GM21423 (cell line): ENCODE data around the gene ERCC2.

ENCODE experiments used
- ATAC-seq: cut with Tn5 transposase; IDR thresholded peaks from one replicate; pipeline ENCODE4 v1.9.1; 2021; ENCODE audit warnings: mild to moderate bottlenecking, moderate library complexity; ENCODE audit not compliant: unreplicated experiment

Gene ERCC2

DNA sequence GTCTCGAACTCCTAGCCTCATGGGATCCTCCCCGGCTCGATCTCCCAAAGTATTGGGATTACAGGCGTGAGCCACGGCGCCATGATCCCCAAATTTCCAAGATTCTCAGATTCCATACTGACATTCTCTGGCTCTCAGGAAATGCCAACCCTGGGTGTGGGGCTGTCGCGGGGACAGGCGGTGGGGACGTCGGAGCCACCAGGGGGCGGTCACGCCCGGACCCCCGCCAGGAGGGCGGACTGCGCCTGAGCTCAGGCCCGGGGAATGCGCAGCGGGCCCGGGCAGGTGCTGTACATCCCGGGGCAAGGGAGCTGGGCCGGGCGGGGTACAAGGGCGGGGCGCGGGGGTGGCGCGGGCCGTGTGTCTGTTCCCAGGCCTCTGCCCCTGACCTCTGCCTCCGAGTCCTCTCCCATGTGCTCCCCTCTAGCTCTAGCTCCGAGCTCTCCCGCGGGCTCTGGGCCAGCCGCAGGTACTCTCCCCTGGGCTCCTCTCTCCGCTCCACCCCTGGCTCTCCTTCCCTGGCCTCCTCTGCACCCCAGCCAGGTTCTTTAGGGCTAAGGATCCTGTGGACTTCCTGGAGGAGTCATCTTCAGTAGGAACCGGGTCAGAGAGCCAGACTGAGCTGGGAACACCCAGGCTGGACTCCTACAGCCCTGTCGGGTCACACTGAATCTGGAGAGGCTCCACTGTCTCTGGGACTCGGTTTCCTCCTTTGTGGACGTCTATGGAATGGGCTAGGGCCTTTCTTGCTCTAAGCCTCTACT, 32.1 kb upstream of the ERCC2 start:
- ATAC-seq = no peak

DNA sequence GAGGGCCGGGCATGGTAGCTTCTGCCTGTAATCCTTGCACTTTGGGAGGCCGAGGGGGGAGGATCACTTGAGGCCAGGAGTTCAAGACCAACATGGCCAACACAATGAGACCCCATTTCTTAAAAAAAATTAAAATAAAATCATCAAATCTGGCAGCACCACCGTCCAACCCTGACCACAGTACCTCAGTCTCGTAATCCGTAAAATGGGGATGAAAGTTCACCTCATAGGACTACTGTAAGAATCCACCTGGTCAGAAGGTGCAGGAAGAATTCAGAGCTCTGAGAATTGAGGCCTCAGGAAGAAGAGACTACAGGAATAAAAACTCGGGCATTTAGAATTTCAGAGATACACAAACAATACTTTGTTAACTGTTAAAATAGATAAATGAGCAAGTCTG, 31.4 kb upstream of the ERCC2 start:
- no peak for ATAC-seq

DNA sequence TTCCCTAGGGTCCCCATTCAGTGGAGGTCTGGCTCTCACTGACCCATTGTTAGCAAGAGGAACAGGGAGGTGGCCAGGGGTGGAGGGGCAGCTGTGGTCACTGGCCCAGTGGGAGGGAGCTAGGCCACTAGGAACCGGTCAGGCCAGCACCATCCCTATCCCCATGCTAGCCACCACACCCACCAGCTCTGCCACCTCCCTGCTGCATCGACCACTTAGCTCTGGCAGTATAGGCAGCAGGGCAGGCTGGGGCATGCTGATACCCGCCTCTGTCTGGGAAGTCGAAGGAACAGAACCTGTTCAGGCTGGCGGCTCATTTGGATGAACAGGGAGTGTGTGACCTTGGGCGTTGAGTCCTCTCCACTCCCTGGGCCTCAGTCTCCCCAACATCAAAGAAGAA, 29.8 kb upstream of the ERCC2 start:
- no peak for ATAC-seq

DNA sequence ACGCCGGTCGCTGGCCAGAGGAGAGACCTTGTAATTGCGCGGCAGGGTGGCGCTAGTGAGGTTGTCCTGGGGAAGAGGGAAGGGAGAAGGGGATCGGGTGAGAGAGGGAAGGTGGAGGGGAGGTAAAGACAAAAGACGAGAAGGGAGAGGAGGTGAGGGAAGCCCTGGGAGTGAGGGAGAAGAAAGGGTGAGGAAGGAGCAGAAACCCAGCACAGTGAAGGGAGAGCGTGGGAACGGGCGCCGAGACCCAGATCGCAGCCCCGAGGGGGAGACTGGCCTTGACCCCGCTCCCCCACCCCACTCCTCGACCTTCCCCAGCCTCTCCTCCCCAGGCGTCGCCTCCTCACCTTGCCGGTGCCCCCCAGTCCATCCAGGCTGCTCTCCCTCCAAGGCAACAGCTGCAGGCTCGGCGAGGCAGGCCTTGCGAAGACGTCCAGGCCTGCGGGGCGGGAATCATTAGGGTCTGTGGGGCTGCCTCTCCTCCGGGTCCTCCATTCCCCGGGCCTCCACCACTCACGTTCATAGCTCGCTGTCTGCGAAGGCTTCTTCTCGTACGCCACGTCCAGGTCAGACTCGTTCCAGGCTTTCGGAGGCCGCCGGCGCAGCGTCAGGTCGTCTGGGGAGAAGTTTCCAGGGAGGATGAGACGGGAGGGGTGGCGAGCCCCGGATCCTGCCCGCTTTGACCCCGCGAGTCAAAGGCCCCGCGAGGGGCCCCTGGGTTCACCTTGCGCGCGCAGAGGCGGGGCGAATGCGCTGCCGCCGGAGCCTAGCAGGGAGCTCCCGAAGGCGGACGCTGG, 25.6 kb upstream of the ERCC2 start:
- ATAC-seq = no peak

DNA sequence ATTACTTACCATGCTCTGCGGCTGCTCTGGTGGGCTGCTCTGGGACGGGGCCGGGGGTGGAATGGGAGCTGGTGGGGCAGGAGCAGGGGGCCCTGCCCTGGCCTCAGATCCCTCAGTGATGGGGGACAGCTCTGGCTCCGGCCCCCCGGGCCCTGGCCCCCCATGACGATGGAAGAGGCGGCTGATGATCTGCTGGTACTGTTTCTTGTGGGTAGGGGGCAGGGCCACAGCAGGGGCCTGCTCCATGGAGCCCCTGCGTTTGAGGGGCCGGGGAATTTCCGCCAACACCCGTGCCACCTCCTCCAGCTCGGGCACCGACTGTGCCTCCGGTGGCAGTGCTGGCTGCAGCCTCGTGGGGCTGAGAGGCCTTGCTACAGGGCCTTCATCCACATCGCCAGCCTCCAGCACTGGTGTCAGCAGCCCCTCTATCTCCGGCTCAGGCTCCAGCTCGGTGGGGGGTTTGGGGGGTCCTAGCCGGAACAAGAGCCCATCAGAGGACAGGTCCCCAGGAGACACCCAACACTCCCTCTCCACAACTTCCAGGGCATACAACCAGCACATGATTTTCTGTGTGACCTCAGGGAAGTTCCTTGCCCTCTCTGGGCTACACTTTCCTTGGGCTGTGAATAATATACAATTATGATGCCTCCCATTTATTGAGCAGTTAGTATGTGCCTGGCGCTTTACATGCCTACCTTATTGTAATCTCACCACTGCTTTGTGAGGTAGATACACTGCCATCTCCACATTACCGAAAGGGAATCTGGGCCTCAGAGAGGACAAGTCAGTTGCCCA, 21.7 kb upstream of the ERCC2 start:
- no peak for ATAC-seq

DNA sequence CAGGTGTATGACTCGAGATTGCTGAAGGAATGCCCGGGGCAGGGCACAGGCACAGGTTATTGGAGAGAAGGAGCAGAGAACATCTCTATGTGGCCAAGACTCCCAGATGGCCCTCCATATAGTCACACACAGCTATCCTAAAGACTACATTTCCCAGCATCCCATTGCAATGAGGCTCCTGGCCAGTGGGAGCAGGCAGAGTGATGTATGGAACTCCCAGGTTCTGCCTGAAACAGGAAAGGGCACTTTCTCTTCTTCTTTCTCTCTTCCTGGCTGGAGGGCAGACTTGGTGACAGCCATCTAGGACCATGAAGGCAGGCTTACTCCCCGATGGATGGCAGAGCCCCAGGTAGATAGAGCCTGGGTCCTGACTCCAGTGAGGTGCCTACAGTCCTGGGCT, 21.0 kb upstream of the ERCC2 start:
- ATAC-seq = no peak

DNA sequence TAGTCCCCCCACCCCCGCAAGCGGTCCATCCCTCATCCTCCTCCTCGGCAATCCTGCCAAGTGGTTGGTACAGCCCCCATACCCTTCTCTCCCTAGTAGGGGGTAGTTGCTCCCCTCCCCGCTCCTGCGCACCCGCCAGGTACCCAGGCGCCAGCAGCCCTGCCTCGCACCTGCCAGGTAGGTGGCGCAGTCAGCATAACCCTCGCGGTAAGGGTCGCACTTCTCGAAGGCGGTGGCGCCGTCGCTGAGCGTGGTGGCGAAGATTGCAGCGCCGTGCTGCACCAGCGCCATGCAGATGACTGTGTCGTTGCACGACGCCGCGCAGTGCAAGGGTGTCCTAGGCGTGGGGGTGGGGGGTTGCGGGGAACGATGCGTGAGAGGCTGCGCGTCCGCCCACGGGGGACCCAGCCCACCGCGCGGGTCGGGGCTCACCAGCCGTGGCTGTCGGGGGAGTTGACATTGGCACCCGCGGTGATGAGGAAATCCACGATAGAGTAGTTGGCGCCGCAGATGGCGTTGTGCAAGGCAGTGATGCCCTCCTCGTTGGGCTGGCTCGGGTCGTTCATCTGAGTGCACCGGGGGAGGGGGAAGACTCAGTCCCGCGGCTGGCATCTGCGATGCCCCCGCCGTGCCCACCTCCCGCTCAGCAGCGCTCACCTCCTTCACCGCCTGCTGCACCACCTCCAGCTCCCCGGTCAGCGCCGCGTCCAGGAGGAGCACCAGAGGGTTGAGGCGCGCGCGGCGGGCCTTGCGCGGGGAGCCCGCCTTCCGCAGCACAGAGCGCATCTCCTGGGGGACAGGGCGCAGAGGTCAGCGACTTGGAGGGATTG, 15.2 kb upstream of the ERCC2 start:
- no peak for ATAC-seq

DNA sequence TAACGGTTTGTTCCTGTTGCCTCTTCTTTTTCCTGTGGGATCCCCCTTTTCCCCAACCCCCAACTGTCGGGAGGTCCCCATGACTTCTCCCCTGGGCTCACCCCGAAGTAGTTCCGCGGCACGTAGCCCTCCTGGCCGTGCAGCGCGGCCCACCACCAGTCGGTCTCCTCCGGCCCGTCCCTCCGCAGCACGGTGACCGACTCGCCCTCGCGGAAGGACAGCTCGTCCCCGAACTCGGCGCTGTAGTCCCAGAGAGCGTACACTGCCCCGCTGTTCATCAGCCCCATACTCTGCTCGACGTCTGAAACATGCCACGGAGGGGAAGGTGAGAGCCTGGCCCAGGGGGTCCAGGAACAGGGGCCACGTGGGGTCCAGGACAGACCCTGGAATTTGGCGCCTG, 12.1 kb upstream of the ERCC2 start:
- no peak for ATAC-seq

DNA sequence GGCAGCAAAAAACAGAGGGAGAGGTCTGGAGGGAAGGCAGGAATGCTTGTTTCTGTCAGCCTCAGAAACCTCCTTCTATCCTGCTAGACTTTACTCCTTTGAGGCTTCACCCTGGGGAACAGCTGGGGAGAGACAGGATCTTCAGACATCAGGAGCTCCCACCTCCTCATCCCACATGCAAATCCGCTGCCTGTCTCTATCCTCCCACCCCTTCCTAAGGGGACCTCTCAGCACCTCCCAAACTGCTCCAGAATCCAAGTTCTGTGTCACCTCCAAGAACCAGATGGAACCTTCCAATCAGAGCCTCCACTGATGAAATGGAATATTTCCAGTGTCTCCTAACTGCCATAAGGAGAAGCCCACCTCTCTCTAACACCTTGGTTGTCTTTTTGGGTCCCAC, 9.7 kb upstream of the ERCC2 start:
- no peak for ATAC-seq

DNA sequence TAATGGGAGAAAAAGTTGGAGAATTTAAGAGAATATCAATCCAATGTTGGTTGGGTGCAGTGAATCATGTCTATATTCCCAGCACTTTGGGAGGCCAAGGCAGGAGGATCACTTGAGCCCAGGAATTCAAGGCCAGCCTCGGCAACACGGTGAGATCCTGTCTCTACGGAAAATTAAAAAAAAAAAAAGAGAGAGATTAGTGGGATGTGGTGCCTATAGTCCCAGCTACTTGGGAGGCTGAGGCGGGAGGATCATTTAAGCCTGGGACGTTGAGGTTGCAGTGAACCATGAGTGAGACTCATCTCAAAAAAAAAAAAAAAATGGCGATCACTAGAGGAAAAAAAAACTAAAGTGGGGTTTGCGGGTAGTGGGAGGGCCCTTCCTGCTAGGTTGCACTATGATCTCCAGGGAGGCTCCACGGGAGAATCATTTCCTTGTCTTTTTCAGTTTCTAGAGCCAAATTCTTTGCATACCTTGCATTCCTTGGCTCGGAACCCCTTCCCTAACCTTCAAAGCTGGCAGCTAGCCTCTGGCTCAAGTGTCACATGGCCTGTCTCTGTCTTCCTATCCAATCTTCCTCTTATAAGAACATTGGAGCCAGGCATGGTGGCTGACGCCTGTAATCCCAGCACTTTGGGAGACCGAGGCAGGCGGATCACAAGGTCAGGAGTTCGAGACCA, 5.8 kb upstream of the ERCC2 start:
- no peak for ATAC-seq

DNA sequence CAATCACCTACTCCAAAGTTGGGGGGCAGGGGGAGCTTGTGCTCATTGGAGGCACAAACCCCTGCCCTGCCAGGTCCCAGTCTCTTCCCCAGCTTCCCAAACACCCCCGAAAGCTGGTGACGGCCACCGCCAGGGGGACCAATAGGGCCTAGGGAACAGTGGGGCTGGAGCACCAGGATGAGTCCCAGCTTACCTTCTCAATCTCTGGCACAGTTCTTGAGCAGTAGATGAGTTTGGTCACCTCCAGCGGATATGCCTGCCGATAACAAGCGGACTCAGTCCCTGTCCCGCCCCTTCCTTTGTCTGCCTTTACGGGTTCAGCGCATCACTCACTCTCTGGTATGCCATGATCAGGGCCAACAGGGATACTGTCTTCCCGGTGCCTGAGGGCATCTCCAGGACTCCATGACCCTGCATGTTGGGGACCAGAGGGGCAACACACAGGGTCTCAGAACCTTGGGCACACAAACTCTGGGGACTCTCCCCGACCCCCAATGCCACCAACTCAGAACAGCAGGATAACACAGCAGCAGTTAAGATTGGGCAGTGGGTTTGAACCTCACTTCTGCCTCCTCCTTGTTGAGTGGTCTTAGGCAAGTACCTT, 1.5 kb downstream of the ERCC2 start:
- ATAC-seq = no peak

DNA sequence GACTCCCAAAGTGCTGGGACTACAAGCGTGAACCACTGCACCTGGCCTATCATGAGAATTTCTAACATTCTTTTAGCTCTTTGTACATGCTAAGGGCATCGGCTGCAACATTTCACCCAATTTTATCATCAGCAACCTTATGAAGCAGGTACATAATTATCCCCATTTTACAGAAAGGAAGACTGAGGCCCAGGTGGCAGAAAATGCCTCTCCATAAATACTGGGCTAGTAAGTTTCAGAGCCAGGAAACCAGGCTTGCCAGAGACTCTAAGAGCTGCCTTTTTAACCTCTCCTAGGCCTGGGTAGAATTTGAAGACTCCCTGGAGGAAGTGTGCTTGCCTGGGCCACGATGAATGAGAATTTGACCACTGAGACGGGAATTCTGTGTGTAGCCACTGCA, 2.2 kb downstream of the ERCC2 start:
- no peak for ATAC-seq

DNA sequence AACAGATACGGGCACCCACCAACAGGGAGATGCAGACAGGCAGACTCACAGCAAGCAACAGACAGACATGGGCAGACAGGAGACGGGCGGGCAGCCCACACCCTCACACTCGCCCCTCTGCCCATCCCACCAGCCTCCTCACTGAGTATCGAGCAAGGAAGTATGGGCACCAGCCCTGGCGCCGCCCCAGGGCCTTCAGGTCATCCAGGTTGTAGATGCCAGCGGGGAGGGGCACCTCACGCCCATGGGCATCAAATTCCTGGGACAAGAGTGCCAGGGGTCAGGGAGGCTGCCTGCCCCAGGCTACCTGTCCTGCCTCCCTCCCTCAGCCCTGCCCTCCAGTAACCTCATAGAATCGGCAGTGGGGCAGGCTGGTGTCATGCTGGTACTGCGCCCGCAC, 5.7 kb downstream of the ERCC2 start:
- no peak for ATAC-seq

DNA sequence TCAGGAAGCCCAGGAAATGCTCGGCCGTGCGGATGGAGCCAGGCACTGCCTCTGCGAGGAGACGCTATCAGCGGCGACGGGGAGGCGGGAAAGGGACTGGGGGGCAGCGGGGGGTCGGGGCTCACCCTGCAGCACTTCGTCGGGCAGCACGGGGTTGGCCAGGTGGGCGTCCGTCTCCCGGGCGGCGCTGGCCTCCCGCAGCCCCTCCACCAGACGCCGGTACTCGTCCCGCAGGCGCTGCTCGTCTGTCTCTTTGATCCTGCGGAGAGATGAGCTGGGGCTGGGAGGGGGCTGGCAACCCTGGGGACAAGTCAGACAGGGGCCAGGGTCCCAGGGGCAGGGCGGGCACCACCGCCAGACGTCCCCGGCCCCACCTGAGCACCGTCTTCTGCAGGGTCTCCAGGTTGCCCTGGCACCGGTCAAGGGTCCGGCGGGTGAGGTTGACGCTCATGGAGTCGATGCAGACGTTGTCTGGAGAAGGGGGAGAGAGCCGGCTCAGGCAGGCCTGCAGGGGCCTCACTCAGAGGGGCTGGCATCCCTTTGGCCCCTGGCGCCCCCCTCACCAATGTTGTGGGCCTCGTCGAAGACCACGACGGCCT, 6.4 kb downstream of the ERCC2 start:
- no peak for ATAC-seq

DNA sequence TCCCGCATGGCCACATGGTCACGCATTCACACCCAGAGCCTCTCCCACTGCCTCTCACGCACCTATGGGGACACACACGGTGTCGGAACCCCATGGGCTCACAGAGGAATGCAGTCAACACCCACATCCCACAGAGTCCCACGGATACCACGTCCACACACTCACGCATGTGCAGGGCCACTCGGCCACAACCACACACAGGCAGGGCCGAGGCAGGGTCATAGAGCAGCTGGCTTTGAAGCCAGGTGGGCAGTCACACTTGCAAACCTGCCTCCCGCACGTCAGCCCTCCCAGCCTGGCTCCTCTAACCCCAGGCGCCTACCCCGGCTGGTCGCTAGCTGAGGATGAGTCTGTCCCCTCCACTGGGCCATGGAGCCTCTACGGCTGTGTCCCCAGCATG, 8.1 kb downstream of the ERCC2 start:
- no peak for ATAC-seq

DNA sequence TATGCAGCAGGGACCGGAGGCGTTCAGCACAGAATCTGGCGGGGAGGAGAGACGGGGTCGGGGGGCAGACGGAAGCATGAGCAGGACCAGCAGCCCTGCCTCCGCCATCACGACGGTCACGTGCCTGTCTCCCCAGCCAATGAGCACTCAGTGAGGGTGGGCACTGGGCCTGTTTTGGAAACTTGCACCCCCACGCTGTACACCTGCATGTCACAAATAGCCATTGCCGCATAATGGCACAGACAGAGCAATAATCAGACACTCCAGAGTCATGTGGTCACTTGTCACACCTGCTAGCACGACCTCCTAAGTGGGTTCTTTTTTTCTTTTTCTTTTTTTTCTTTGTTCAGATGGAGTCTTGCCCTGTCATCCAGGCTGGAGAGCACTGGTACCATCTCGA, 8.8 kb downstream of the ERCC2 start:
- ATAC-seq = no peak

DNA sequence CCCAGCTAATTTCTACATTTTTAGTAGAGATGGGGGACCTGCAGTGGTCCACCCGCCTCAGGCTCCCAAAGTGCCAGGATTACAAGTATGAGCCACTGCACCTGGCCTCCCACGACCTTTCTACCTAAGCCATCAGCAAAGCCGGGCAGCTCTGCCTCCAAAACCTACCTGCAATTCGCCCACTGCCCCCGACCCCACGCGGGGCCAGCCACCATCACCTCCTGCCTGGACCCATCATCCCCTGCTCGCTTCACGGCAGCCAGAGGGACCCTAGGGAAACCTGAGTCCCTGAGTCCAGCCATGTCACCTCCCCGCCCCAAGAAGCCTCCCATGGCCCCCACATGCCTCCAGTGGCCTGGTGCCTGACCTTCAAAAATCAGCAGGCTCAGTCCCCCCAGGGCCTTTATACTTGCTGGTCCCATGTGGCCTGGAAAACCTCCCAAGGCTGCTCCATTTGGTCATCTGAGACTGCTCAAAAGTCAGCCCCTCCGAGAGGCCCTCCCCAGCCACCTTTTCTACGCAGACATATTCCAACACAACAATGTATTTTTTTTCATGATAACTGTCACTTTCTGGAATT, 12.1 kb downstream of the ERCC2 start:
- no peak for ATAC-seq

DNA sequence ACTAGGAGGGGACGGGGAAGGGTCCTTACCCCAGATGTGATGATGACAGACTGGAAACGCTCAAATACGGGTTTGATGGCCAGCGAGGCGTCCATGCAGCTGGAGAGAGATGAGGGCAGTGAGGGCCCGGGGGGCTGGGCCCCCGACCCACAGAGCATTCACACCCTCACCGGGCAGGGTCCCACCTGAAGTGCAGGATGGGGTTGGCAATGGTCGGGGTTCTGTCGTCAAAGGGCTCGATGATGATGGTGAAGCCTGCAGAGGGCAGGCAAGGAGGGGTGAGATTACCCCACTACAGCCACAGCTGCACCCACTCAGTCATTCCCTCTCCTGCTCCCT, 13.0 kb downstream of the ERCC2 start:
- no peak for ATAC-seq

DNA sequence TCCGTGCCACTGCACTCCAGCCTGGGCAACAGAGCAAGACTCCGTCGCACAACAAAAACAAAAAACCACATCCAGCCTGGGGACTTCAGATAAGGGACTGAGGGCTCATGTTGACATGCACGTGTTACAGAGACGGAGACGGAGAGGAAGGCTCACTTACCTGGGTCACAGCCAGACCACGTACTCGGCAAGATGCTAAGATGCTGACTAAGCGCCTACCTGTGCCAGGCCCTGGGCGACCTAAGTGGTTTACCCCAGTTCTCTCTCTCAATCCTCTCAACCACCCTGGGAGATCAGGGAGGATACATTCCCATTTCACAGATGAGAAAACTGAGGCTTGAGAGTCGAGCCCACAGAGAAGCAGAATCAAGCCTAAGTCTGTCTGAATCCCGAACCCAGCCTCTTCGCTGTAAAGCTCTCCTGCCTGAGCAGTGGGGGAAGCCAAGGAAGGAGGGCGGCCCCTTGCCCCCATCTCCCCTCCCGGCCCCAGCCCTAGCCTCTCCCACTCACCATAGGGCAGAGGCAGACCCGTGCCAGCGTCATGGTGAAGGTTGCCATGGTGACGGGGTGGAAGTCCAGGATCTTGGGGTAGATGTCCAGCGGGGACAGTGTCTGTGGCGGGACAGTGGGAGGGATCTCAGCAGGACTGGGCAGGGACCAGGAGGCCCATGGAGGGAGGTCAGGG, 13.5 kb downstream of the ERCC2 start:
- ATAC-seq = no peak
